ENCODE measurements around the gene ZNF33A.

DNA sequence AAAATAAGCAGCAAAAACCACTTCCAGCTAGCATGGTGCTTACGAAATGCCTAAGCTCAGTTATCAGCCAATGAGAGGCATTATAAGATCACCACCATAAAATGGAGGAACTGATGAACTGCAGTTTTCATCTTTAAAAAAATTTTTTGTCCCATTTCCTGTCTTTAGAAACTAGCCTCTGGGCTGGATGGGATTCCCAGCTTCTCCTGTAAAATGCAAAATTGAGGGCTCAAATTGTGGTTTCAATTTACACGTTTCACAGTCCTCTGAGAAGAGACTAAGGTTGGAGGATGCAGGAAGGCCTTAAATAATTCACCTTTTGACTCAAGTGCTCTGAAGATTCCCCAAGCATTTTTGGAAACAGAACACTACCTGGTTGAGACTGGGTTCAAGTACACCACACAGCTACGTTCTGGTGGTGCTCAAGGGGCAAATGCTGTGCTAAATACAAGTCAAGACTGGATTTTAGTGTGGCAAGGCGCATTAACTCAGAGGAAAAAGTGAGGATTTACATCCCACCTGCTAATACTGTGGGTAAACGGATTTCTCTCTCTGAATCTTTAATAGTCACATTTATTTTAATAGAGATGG lies 35.0 kb upstream of the ZNF33A start:
- TF ChIP-seq, protein P1, sequence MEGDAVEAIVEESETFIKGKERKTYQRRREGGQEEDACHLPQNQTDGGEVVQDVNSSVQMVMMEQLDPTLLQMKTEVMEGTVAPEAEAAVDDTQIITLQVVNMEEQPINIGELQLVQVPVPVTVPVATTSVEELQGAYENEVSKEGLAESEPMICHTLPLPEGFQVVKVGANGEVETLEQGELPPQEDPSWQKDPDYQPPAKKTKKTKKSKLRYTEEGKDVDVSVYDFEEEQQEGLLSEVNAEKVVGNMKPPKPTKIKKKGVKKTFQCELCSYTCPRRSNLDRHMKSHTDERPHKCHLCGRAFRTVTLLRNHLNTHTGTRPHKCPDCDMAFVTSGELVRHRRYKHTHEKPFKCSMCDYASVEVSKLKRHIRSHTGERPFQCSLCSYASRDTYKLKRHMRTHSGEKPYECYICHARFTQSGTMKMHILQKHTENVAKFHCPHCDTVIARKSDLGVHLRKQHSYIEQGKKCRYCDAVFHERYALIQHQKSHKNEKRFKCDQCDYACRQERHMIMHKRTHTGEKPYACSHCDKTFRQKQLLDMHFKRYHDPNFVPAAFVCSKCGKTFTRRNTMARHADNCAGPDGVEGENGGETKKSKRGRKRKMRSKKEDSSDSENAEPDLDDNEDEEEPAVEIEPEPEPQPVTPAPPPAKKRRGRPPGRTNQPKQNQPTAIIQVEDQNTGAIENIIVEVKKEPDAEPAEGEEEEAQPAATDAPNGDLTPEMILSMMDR (IDR thresholded peaks at IDR 0.05), result no peak
- TF ChIP-seq POLR2A (IDR thresholded peaks at IDR 0.05), result no peak
